ENCODE results near the gene YPEL2.
A peak's percentile ranks its signal among the peaks of the same experiment; 100 is the strongest.

Gene YPEL2

GRCh38 chr17:59436900-59437299 lies 105.4 kb downstream of the YPEL2 start:
- no peak for DNase-seq

GRCh38 chr17:59437791-59438281 lies 106.4 kb downstream of the YPEL2 start:
- no peak for DNase-seq

GRCh38 chr17:59439262-59439661 lies 107.8 kb downstream of the YPEL2 start:
- no peak for DNase-seq

GRCh38 chr17:59439741-59440211 lies 108.3 kb downstream of the YPEL2 start:
- no peak for DNase-seq

- DNase-seq: peak; percentile 62
These were observed 109.5 kb downstream of the YPEL2 start for GRCh38 chr17:59440757-59441463.

GRCh38 chr17:59441464-59442096 lies 110.1 kb downstream of the YPEL2 start:
- DNase-seq: no peak

GRCh38 chr17:59443106-59443505 lies 111.7 kb downstream of the YPEL2 start:
- no peak for DNase-seq
